ENCODE measurements around the gene IL22. TPM values are rescaled to one million over a fixed set of nuclear protein-coding genes. Genes with fewer than 3 reads are reported as not detected.

IL22 gene
- total RNA-seq, 1 experiment from 2014 or later = not detected

DNA sequence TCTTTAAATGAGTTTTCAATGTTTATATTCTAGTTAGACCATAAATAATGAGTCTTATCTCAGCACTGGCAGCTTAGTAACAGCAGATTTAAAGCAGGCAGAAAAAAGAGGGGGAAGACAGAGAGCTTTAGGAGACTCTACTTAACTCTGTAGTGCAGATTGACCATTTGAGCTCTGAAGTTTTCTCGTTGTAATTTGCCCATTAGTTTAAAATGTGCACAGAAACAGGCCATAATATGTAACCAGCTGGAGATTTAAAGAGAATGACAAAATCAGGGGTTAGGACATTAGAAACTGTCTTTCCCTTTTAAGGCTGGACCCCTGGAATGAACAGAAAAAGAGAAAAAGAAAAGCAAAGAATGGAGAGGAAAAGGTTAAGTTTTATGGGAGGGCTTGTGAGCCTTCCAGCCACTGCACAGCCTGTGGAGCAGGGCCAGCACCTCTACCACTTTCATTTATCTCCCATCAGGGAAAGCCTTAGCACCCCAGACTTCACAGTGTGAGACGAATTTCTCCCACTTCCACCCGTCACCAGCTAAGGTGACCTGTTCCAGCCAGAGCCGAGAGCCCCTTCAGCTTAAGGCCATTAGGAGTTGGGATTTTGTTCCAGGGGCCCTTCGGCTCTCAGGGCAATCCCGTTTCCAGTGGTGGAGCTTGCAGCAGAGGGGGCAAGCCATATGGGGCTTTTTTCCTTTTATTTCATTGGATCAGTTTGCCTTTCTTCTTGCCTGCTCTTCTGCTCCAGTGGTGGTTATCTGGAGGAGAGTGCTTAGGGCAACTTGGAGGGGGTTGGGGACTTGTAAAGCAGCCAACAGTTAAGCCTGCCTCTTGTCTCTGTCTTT is 8.0 kb downstream of the IL22 start:
- Histone ChIP-seq H3K56ac (ENCODE audit: insufficient read length, low read depth, low read length) (no peak overlapping the region), H3K27ac (ENCODE audit: insufficient read length, low read depth, low read length) (no peak overlapping the region), H2BK15ac (ENCODE audit: low read depth, low read length) (no peak overlapping the region), H4K5ac (ENCODE audit: insufficient read length, low read depth, low read length) (no peak overlapping the region), H3K27me3 (ENCODE audit: insufficient read depth, low read length) (no peaks in the 10 kb centered on the region), H3K23ac (ENCODE audit: insufficient read length, low read depth, low read length) (no peak overlapping the region), H3K4me2 (ENCODE audit: insufficient read depth, insufficient read length, low read length) (no peak overlapping the region), H4K91ac (ENCODE audit: insufficient read length, low read depth, low read length) (no peak overlapping the region), H3K9ac (ENCODE audit: extremely low read depth, insufficient read length, low read length) (no peak overlapping the region), H2AK5ac (ENCODE audit: insufficient read length, low read length) (no peak overlapping the region), H3K18ac (ENCODE audit: insufficient read length, low read depth, low read length) (no peak overlapping the region), H3K4ac (ENCODE audit: low read depth, low read length) (no peak overlapping the region), H3K79me2 (ENCODE audit: insufficient read depth, low read length) (no peaks in the 10 kb centered on the region), H4K8ac (replicated peaks; ENCODE audit: insufficient read length, low read depth, low read length) (no peak overlapping the region), H2BK120ac (ENCODE audit: low read depth, low read length, poor library complexity, severe bottlenecking) (no peak overlapping the region), H3K4me1 (ENCODE audit: insufficient read depth, low read length) (no peaks in the 10 kb centered on the region), H3T11ph (ENCODE audit: low read length) (no peak overlapping the region), H2BK5ac (ENCODE audit: insufficient read length, low read length) (no peak overlapping the region), H2BK20ac (ENCODE audit: low read depth, low read length, poor library complexity, severe bottlenecking) (no peak overlapping the region), H2BK12ac (ENCODE audit: insufficient read length, low read depth, low read length) (no peak overlapping the region), H3K14ac (ENCODE audit: insufficient read depth, low read length) (no peak overlapping the region), H3K9me3 (ENCODE audit: control insufficient read depth, low read depth, low read length) (no peaks in the 10 kb centered on the region), H3K79me1 (ENCODE audit: insufficient read depth, low read depth, low read length, poor library complexity, severe bottlenecking) (no peaks in the 10 kb centered on the region), H3K23me2 (ENCODE audit: insufficient read length, low read depth, low read length, poor library complexity, severe bottlenecking) (no peaks in the 10 kb centered on the region), H4K20me1 (ENCODE audit: control insufficient read depth, insufficient read depth, insufficient read length) (no peaks in the 10 kb centered on the region), H2AFZ (ENCODE audit: low read length) (no peak overlapping the region)
- peaks cover 0 to 16% (median 4%) of the 10 kb centered on the region in 3 experiments; a peak in 4 of 7 replicates for H3K36me3 Mint-ChIP-seq (ENCODE audit: insufficient read depth in 1 of 3, low read depth in 3 of 3)
- TF ChIP-seq, protein P1, sequence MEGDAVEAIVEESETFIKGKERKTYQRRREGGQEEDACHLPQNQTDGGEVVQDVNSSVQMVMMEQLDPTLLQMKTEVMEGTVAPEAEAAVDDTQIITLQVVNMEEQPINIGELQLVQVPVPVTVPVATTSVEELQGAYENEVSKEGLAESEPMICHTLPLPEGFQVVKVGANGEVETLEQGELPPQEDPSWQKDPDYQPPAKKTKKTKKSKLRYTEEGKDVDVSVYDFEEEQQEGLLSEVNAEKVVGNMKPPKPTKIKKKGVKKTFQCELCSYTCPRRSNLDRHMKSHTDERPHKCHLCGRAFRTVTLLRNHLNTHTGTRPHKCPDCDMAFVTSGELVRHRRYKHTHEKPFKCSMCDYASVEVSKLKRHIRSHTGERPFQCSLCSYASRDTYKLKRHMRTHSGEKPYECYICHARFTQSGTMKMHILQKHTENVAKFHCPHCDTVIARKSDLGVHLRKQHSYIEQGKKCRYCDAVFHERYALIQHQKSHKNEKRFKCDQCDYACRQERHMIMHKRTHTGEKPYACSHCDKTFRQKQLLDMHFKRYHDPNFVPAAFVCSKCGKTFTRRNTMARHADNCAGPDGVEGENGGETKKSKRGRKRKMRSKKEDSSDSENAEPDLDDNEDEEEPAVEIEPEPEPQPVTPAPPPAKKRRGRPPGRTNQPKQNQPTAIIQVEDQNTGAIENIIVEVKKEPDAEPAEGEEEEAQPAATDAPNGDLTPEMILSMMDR (conservative IDR thresholded peaks at IDR 0.05) = no peak
- no peak overlapping the region for H3K4me3 Mint-ChIP-seq
- WGBS (ENCODE audit: extremely low coverage, insufficient read length, low lambda C conversion rate) = no CpG with 5 or more reads among the region's 6 CpGs
- peaks cover 15 to 17% of the 10 kb centered on the region in 2 experiments for H3K9me3 Mint-ChIP-seq
- no peak overlapping the region for H3K27ac Mint-ChIP-seq
- DNase-seq = no peak
- H3K27me3 Mint-ChIP-seq (ENCODE audit: low read depth) = no peaks in the 10 kb centered on the region
- H3K4me1 Mint-ChIP-seq = peaks cover under 1 to 14% of the 10 kb centered on the region in 2 experiments; a peak in 2 of 4 replicates
